Mucosa of descending colon (tissue), 3 donors: ENCODE measurements around the gene FGFRL1. TPM values are rescaled to one million over a fixed set of nuclear protein-coding genes. Genes with fewer than 3 reads are reported as not detected.

Source experiments
- ATAC-seq: fragments of 200-7000 bp; cut with Tn5 transposase; one replicate; pipeline ENCODE4 v1.9.1; 2020; ENCODE audit warnings: mild to moderate bottlenecking, moderate library complexity
- DNase-seq, 3 donors: peaks; one replicate each; pipeline ENCODE4 v3.0.0-alpha.2; 2020
- H3K36me3 ChIP-seq: fragments of 200-600 bp; one replicate; pipeline ENCODE4 v1.8.0; 2021; ENCODE audit warnings: low read depth, mild to moderate bottlenecking
- H3K4me1 ChIP-seq: fragments of 200-600 bp; one replicate; pipeline ENCODE4 v1.8.0; 2021; ENCODE audit warnings: low read depth, mild to moderate bottlenecking
- H3K4me3 ChIP-seq: fragments of 200-600 bp; one replicate; pipeline ENCODE4 v1.8.0; 2021; ENCODE audit warnings: mild to moderate bottlenecking
- H3K9me3 ChIP-seq: fragments of 200-600 bp; one replicate; pipeline ENCODE4 v1.8.0; 2021; ENCODE audit warnings: mild to moderate bottlenecking
- intact Hi-C, 2 donors: fragments of 100-400 bp; cut with DNase I in 1 of 2; cut with micrococcal nuclease in 1 of 2; formaldehyde crosslinking; loops; one replicate each; pipeline versions ENCODE4 v1.11.0 to v1.11.1; 2022; cut with DNase I, micrococcal nuclease
- total RNA-seq, 3 donors: library from RNA; stranded (reverse); fragmentation: NEBNext Ultra II Directional in 2 of 3; extraction: Animal tissue kit (Norgen Biotek cat#: 25700) in 2 of 3; gene quantifications; one replicate each; pipeline versions ENCODE4 v1.2.1 to v1.2.4, GENCODE V29; 2021 to 2023
- TF ChIP-seq, protein P1 (sequence below): fragments of 200-600 bp; IDR thresholded peaks from one replicate; pipeline ENCODE4 v1.8.0; 2022; ENCODE audit warnings: antibody characterized with exemption, mild to moderate bottlenecking
- donor health status: DM: no; HTN: no; CAD: no; lungs with moderate emphysema.
- donor health status: DM: no; HTN: no; CAD: no.
- donor health status: DM: no; HTN: yes; CAD: no.

Gene FGFRL1
- total RNA-seq, 3 donors from 2014 or later, result 14.7 to 19.3 (median 16.9) TPM

DNA sequence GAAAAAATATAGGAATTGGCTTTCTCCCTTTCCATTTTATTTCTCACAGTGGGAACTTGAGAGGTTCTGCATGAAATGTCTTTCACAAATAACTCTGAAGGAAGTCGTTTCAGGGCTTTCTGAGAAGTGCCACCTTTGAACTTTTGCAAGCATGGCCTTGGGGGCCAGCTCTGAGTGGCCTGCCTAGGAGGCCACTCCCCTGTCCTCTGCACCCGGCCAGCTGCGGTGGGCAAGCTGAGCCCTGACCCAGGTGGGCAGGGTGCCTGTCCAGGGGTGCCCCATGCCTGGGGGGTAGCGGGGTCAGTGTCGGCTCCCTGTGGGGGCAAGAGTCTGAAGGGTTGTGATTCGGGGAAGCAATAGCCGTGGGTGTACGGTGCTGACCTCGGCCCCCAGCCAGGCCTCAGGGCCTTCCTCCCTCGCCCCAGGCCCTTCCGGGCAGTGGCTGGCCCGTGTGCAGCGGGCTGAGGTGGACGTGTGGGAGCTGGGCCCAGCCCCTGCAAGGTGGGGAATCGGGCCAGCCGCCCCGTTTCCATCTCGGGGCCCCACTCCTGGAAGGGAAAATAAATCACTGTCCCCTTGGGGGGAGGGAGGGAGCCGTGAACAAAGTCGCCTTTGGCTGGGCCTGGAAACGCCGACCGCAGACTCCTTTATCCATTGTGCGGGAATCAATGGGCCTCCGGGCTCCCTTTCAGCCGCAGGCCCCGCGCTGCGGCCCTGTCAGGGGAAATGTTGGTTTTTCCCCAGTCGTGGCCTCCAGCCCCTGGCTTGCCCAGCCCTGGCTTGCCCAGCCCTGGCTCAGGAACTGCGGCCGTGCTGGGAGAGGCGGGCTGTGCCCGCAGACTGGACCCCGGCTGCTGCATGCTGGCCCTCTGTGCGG lies 3.1 kb downstream of the FGFRL1 start:
- H3K4me3 ChIP-seq, result no peak overlapping the region
- intact Hi-C loops, result no loop called here
- no peaks in the 10 kb centered on the region for H3K9me3 ChIP-seq
- H3K4me1 ChIP-seq, result peaks cover 11% of the 10 kb centered on the region
- ATAC-seq (no peak), DNase-seq (no peak)
- TF ChIP-seq, protein P1, sequence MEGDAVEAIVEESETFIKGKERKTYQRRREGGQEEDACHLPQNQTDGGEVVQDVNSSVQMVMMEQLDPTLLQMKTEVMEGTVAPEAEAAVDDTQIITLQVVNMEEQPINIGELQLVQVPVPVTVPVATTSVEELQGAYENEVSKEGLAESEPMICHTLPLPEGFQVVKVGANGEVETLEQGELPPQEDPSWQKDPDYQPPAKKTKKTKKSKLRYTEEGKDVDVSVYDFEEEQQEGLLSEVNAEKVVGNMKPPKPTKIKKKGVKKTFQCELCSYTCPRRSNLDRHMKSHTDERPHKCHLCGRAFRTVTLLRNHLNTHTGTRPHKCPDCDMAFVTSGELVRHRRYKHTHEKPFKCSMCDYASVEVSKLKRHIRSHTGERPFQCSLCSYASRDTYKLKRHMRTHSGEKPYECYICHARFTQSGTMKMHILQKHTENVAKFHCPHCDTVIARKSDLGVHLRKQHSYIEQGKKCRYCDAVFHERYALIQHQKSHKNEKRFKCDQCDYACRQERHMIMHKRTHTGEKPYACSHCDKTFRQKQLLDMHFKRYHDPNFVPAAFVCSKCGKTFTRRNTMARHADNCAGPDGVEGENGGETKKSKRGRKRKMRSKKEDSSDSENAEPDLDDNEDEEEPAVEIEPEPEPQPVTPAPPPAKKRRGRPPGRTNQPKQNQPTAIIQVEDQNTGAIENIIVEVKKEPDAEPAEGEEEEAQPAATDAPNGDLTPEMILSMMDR, result no peak
- no peaks in the 10 kb centered on the region for H3K36me3 ChIP-seq

GRCh38 chr4:1015179-1015578 lies 3.8 kb downstream of the FGFRL1 start:
- Histone ChIP-seq H3K4me1 (peaks cover 9% of the 10 kb centered on the region), H3K9me3 (no peaks in the 10 kb centered on the region), H3K36me3 (no peaks in the 10 kb centered on the region), H3K4me3 (no peak overlapping the region)
- no peak for ATAC-seq
- intact Hi-C loops, result no loop called here
- TF ChIP-seq, protein P1, result no peak
- DNase-seq, result no peak

GRCh38 chr4:1015746-1016145 lies 4.3 kb downstream of the FGFRL1 start:
- TF ChIP-seq, protein P1, result no peak
- H3K9me3 ChIP-seq, result no peaks in the 10 kb centered on the region
- H3K4me1 ChIP-seq, result peaks cover 3% of the 10 kb centered on the region
- intact Hi-C loops, result no loop called here
- H3K36me3 ChIP-seq, result no peaks in the 10 kb centered on the region
- no peak overlapping the region for H3K4me3 ChIP-seq
- DNase-seq (no peak), ATAC-seq (no peak)

DNA sequence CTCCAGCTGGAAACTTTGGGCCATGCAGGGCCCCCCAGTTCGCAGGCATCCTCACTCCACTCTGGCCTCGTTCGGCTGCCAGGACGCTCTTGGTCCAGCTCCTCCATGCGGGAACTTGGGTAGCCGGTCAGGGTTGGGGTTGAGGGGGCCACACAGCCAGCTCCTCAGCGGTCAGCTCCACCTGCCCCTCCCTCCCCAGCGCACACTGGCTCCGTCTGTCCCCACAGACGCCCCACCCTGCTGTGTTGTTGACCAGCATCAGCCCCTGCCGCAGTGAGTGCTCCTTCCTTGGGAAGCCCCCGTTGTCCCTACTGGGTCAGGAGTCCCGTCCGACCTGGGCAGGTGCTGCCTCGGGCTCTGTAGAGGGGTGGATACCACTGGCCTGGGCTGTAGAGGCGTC lies 5.8 kb downstream of the FGFRL1 start:
- Histone ChIP-seq H3K36me3 (no peaks in the 10 kb centered on the region), H3K4me3 (no peak overlapping the region), H3K4me1 (peaks cover 8% of the 10 kb centered on the region), H3K9me3 (no peaks in the 10 kb centered on the region)
- no peak for DNase-seq
- intact Hi-C loops, result no loop called here
- TF ChIP-seq, protein P1, result no peak
- ATAC-seq, result no peak

DNA sequence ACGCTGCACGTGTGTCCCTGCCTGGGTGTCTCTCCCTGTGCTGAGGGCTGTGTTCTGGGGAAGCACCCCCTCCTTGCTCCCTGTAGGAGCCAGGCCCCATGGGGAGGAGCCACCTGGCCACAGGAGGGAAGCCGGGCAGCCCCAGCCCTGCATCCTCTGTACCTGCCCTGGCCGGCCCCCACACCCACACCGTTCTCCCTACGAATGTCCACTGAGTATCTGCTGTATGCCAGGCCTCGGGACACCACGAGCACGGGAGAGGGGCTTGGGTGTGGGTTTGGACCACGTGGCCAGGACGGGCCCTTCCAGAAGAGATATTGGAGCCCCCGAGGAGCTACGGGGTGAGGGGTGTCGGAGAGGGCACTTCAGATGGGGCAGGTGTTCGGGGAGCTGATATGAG lies 6.3 kb downstream of the FGFRL1 start:
- Histone ChIP-seq H3K9me3 (no peaks in the 10 kb centered on the region), H3K36me3 (no peaks in the 10 kb centered on the region), H3K4me1 (peaks cover 13% of the 10 kb centered on the region), H3K4me3 (no peak overlapping the region)
- TF ChIP-seq, protein P1, result no peak
- ATAC-seq (no peak), DNase-seq (no peak)
- intact Hi-C loops, result no loop called here
